ENCODE data around the gene CCL23.

Gene CCL23

DNA sequence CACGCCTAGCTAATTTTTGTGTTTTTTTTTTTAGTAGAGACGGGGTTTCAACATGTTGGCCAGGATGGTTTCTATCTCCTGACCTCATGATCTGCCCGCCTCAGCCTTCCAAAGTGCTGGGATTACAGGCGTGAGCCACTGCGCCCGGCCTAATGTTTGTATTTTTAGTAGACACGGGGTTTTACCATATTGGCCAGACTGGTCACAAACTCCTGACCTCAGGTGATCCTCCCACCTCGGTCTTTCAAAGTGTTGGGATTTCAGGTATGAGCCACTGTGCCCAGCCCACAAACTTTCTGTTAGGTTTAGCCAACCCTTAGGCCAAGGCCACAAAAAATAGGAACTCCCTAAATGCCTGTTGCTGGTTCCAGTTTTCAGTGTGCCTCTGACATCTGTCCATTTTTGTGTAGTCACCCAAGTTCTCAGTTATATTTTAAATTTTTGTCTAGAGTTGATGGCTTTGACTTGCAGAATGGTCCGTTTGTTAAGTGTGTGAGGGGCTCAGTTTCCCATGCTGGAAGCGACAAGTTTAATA is 49.2 kb downstream of the CCL23 start:
- DNase-seq, result no peak

DNA sequence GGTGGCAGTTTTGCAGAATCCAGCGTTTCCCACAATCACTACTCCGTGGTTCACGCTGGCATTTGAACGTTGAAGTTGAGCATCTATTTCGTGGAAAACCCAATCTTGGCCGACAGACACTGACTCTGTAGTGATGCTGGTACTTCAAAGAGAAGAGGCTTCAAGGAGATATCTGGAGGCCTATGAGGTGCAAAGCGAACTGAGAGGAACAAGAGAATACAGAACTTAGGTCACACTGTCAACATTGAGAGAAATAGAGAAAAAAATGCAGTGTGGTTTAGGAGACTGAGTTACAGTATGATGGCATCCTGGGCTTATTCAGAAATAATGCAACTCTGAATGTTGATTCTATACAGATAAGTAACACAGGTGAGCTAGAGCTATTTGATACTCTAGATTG is 52.5 kb downstream of the CCL23 start:
- DNase-seq, result no peak

- no peak for DNase-seq
Observed at GRCh38 chr17:35963663-35964062, 54.1 kb downstream of the CCL23 start.
